Endothelial cell (in vitro differentiated cells): ENCODE data around the gene C1orf159. TPM values are rescaled to one million over a fixed set of nuclear protein-coding genes. Genes with fewer than 3 reads are reported as not detected.

ENCODE experiments used
- DNase-seq: peaks from one replicate; pipeline ENCODE4 v3.0.0; 2021; ENCODE audit warnings: low spot score
- H3K27ac Mint-ChIP-seq: one replicate; pipeline ENCODE4 v1.8.0; 2021; ENCODE audit warnings: mixed read lengths, inconsistent platforms; ENCODE audit not compliant: unreplicated experiment
- H3K27me3 Mint-ChIP-seq: one replicate; pipeline ENCODE4 v1.8.0; 2021; ENCODE audit warnings: mild to moderate bottlenecking, moderate library complexity, mixed read lengths, inconsistent platforms; ENCODE audit not compliant: unreplicated experiment
- H3K36me3 Mint-ChIP-seq: one replicate; pipeline ENCODE4 v1.8.0; 2021; ENCODE audit warnings: mild to moderate bottlenecking, low read depth, mixed read lengths, inconsistent platforms; ENCODE audit not compliant: unreplicated experiment
- H3K4me1 Mint-ChIP-seq: one replicate; pipeline ENCODE4 v1.8.0; 2021; ENCODE audit warnings: mild to moderate bottlenecking, mixed read lengths, inconsistent platforms; ENCODE audit not compliant: unreplicated experiment
- H3K4me3 Mint-ChIP-seq: one replicate; pipeline ENCODE4 v1.8.0; 2021; ENCODE audit warnings: mild to moderate bottlenecking, mixed read lengths, inconsistent platforms; ENCODE audit not compliant: unreplicated experiment
- H3K9me3 Mint-ChIP-seq: one replicate; pipeline ENCODE4 v1.8.0; 2021; ENCODE audit warnings: mixed read lengths, inconsistent platforms; ENCODE audit not compliant: unreplicated experiment
- CTCF ChIP-seq: fragments of 200-600 bp; sonication (generic); IDR thresholded peaks from one replicate; pipeline ENCODE4 v1.5.0; 2021; ENCODE audit warnings: antibody characterized with exemption; ENCODE audit not compliant: unreplicated experiment
- total RNA-seq: library from RNA; stranded (reverse); fragmentation: NEBNext Ultra II Directional; extraction: Animal tissue kit (Norgen Biotek cat#: 25700); gene quantifications from one replicate; pipeline ENCODE4 v1.2.1, GENCODE V29; 2021; ENCODE audit not compliant: unreplicated experiment

C1orf159 gene
- total RNA-seq, 1 donor from 2014 or later, result 16.6 TPM

GRCh38 chr1:1146026-1146425 lies 30.1 kb upstream of the C1orf159 start:
- DNase-seq, result no peak
- H3K9me3 Mint-ChIP-seq, result no peaks in the 10 kb centered on the region
- no peak for TF ChIP-seq CTCF
- peaks cover 3% of the 10 kb centered on the region for H3K27me3 Mint-ChIP-seq
- H3K4me3 Mint-ChIP-seq, result no peak overlapping the region
- H3K27ac Mint-ChIP-seq, result no peak overlapping the region
- no peaks in the 10 kb centered on the region for H3K36me3 Mint-ChIP-seq
- H3K4me1 Mint-ChIP-seq, result no peaks in the 10 kb centered on the region

GRCh38 chr1:1145547-1145914 lies 29.6 kb upstream of the C1orf159 start:
- Mint-ChIP-seq H3K27ac (no peak overlapping the region), H3K36me3 (no peaks in the 10 kb centered on the region), H3K4me1 (no peaks in the 10 kb centered on the region), H3K27me3 (peaks cover 3% of the 10 kb centered on the region), H3K9me3 (no peaks in the 10 kb centered on the region), H3K4me3 (no peak overlapping the region)
- DNase-seq, result no peak
- TF ChIP-seq CTCF, result no peak

GRCh38 chr1:1144843-1145546 lies 29.1 kb upstream of the C1orf159 start:
- Mint-ChIP-seq H3K4me3 (no peak overlapping the region), H3K27ac (no peak overlapping the region), H3K9me3 (no peaks in the 10 kb centered on the region), H3K36me3 (no peaks in the 10 kb centered on the region), H3K4me1 (no peaks in the 10 kb centered on the region), H3K27me3 (peaks cover 3% of the 10 kb centered on the region)
- no peak for TF ChIP-seq CTCF
- no peak for DNase-seq

- peaks cover 3% of the 10 kb centered on the region for H3K27me3 Mint-ChIP-seq
- H3K4me3 Mint-ChIP-seq, result no peak overlapping the region
- H3K36me3 Mint-ChIP-seq, result no peaks in the 10 kb centered on the region
- no peak overlapping the region for H3K27ac Mint-ChIP-seq
- H3K9me3 Mint-ChIP-seq, result no peaks in the 10 kb centered on the region
- no peaks in the 10 kb centered on the region for H3K4me1 Mint-ChIP-seq
- TF ChIP-seq CTCF, result no peak
- DNase-seq, result no peak
These were observed 28.4 kb upstream of the C1orf159 start for GRCh38 chr1:1144122-1144842.

GRCh38 chr1:1143636-1144035 lies 27.7 kb upstream of the C1orf159 start:
- no peak overlapping the region for H3K4me3 Mint-ChIP-seq
- H3K36me3 Mint-ChIP-seq, result no peaks in the 10 kb centered on the region
- no peaks in the 10 kb centered on the region for H3K9me3 Mint-ChIP-seq
- H3K27me3 Mint-ChIP-seq, result peaks cover 3% of the 10 kb centered on the region
- no peak for DNase-seq
- H3K27ac Mint-ChIP-seq, result no peak overlapping the region
- no peak for TF ChIP-seq CTCF
- no peaks in the 10 kb centered on the region for H3K4me1 Mint-ChIP-seq
